Astrocyte (in vitro differentiated cells and primary cell): ENCODE measurements around the gene IP6K3. TPM values are rescaled to one million over a fixed set of nuclear protein-coding genes. Genes with fewer than 3 reads are reported as not detected.
A peak's percentile ranks its signal among the peaks of the same experiment; 100 is the strongest.

Experiments used
- DNase-seq: peaks from one replicate; pipeline ENCODE4 v3.0.0-alpha.2; 2010; ENCODE audit warnings: low read depth
- FAIRE-seq: peaks from 2 replicates; lab custom pipeline; 2011; peaks lifted over from hg19 to GRCh38; lab: Jason Lieb, UNC
- H2AFZ ChIP-seq: 2 replicates; pipeline ENCODE4 v1.6.0; 2012; ENCODE audit warnings: low read depth, low read length, inconsistent platforms
- H3K27ac ChIP-seq: 2 replicates; pipeline ENCODE4 v1.5.1; 2011; ENCODE audit warnings: low read depth, low read length, inconsistent platforms
- H3K27me3 ChIP-seq: 2 replicates; pipeline ENCODE4 v1.6.0; 2011; ENCODE audit warnings: low read length, inconsistent platforms; ENCODE audit not compliant: insufficient read depth
- H3K36me3 ChIP-seq: 2 replicates; pipeline ENCODE4 v1.5.1; 2011; ENCODE audit warnings: low read length, inconsistent platforms; ENCODE audit not compliant: insufficient read depth
- H3K4me1 ChIP-seq: 2 replicates; pipeline ENCODE4 v1.5.1; 2011; ENCODE audit warnings: low read length, inconsistent platforms; ENCODE audit not compliant: insufficient read depth
- H3K4me2 ChIP-seq: 2 replicates; pipeline ENCODE4 v1.6.0; 2012; ENCODE audit warnings: low read length, inconsistent platforms
- H3K4me3 ChIP-seq: 2 replicates; pipeline ENCODE4 v1.5.1; 2011; ENCODE audit warnings: low read depth, mild to moderate bottlenecking, low read length, inconsistent platforms; ENCODE audit not compliant: insufficient read depth
- H3K79me2 ChIP-seq: 2 replicates; pipeline ENCODE4 v1.6.0; 2012; ENCODE audit warnings: mild to moderate bottlenecking, low read length, inconsistent platforms; ENCODE audit not compliant: insufficient read depth
- H3K9ac ChIP-seq: 2 replicates; pipeline ENCODE4 v1.6.0; 2012; ENCODE audit warnings: mild to moderate bottlenecking, low read length, inconsistent platforms
- H3K9me3 ChIP-seq: 2 replicates; pipeline ENCODE4 v1.5.1; 2012; ENCODE audit warnings: low read depth, mild to moderate bottlenecking, low read length, inconsistent platforms; ENCODE audit not compliant: insufficient read depth
- H4K20me1 ChIP-seq: 2 replicates; pipeline ENCODE4 v1.6.0; 2012; ENCODE audit warnings: low read length, inconsistent platforms; ENCODE audit not compliant: insufficient read depth
- H3K27ac Mint-ChIP-seq: one replicate; pipeline ENCODE4 v1.8.0; 2021; ENCODE audit warnings: mild to moderate bottlenecking, mixed read lengths; ENCODE audit not compliant: unreplicated experiment
- H3K27me3 Mint-ChIP-seq: one replicate; pipeline ENCODE4 v1.8.0; 2021; ENCODE audit warnings: low read depth, mixed read lengths; ENCODE audit not compliant: unreplicated experiment
- H3K36me3 Mint-ChIP-seq: one replicate; pipeline ENCODE4 v1.8.0; 2021; ENCODE audit warnings: low read depth, mixed read lengths; ENCODE audit not compliant: unreplicated experiment
- H3K4me1 Mint-ChIP-seq: one replicate; pipeline ENCODE4 v1.8.0; 2021; ENCODE audit warnings: low read depth, mixed read lengths; ENCODE audit not compliant: unreplicated experiment
- H3K4me3 Mint-ChIP-seq: one replicate; pipeline ENCODE4 v1.8.0; 2021; ENCODE audit warnings: mild to moderate bottlenecking, moderate library complexity, mixed read lengths; ENCODE audit not compliant: unreplicated experiment
- H3K9me3 Mint-ChIP-seq: one replicate; pipeline ENCODE4 v1.8.0; 2021; ENCODE audit warnings: mild to moderate bottlenecking, mixed read lengths; ENCODE audit not compliant: unreplicated experiment
- CTCF ChIP-seq: IDR thresholded peaks from 2 replicates; pipeline ENCODE4 v1.5.1; 2011; ENCODE audit warnings: low read depth, mild to moderate bottlenecking, inconsistent platforms, low read length, moderate library complexity; ENCODE audit not compliant: insufficient read depth
- EZH2 ChIP-seq: IDR thresholded peaks from 2 replicates; pipeline ENCODE4 v1.6.1; 2012; ENCODE audit warnings: mild to moderate bottlenecking, low read length, inconsistent platforms; ENCODE audit not compliant: insufficient read depth
- microRNA-seq: library from miRNA; unstranded; fragments of <30 nt; microRNA quantifications from one replicate; pipeline ENCODE4 v1.2.0, GENCODE V29; 2020
- total RNA-seq: library from RNA; stranded (reverse); gene quantifications from 2 replicates; pipeline ENCODE4 v1.2.1, GENCODE V29; 2021

Gene IP6K3
- total RNA-seq, 1 donor from 2014 or later, result 4.6 TPM

GRCh38 chr6:33671744-33672072 lies 75.0 kb downstream of the IP6K3 start:
- no peak for FAIRE-seq
- no peak overlapping the region for H3K27ac Mint-ChIP-seq

More at GRCh38 chr6:33671744-33672072, 75.0 kb downstream of the IP6K3 start:
- Mint-ChIP-seq H3K27me3 (no peaks in the 10 kb centered on the region), H3K4me3 (no peak overlapping the region), H3K4me1 (peaks cover 15% of the 10 kb centered on the region), H3K9me3 (no peaks in the 10 kb centered on the region), H3K36me3 (peaks cover 23% of the 10 kb centered on the region)
- no peaks in the 10 kb centered on the region for H3K79me2 ChIP-seq
- H3K9me3 ChIP-seq, result no peaks in the 10 kb centered on the region
- H3K27ac ChIP-seq, result no peak overlapping the region
- H3K4me1 ChIP-seq, result peaks cover 19% of the 10 kb centered on the region
- no peak overlapping the region for H2AFZ ChIP-seq
- no peak overlapping the region for H3K4me2 ChIP-seq
- TF ChIP-seq CTCF (no peak), EZH2 (no peak)
- H3K36me3 ChIP-seq, result no peaks in the 10 kb centered on the region
- DNase-seq, result no peak
- no peaks in the 10 kb centered on the region for H4K20me1 ChIP-seq
- H3K9ac ChIP-seq, result no peak overlapping the region
- H3K4me3 ChIP-seq, result no peak overlapping the region
- H3K27me3 ChIP-seq, result no peaks in the 10 kb centered on the region

Small RNA genes lying within 50 kb of the gene (microRNA-seq; reads per million reads assigned to microRNA genes)
- gene MIR3934, result 9.6 reads per million, percentile 35 among the genes with 10 or more reads in this experiment

Other genes starting within 250 kb of the IP6K3 start
- 49.4 and 54.8 TPM in 2 replicates for gene BAK1, start 166.6 kb downstream of the IP6K3 start, total RNA-seq
- 17.7 and 21.3 TPM in 2 replicates for gene ITPR3, start 125.6 kb downstream of the IP6K3 start, total RNA-seq
- 70.2 and 79.1 TPM in 2 replicates for gene UQCC2, start 35.2 kb downstream of the IP6K3 start, total RNA-seq
- gene LEMD2, start 42.2 kb upstream of the IP6K3 start, total RNA-seq, result 57.1 and 62.2 TPM in 2 replicates
- gene MLN, start 57.1 kb upstream of the IP6K3 start, total RNA-seq, result not detected in 2 replicates